K562 (cell line): ENCODE data around the gene ZPR1. TPM values are rescaled to one million over a fixed set of nuclear protein-coding genes. Genes with fewer than 3 reads are reported as not detected.
A peak's percentile ranks its signal among the peaks of the same experiment; 100 is the strongest.

ENCODE experiments used
- ATAC-seq: fragments of 200-7000 bp; cut with Tn5 transposase; 3 replicates; pipeline ENCODE4 v1.9.1; 2020; ENCODE audit warnings: moderate library complexity
- BruUV-seq: library from RNA; stranded (reverse); fragments of 400-500 nt; replicated peaks from 2 replicates; lab custom pipeline; 2021; lab: Mats Ljungman, UMichigan
- CTCF ChIA-PET: fragments of 300-600 bp; formaldehyde crosslinking; extraction: SDS; loops from one replicate; lab custom pipeline; 2021; ENCODE audit warnings: low intra/inter-chr PET ratio; lab: Yijun Ruan, JAX
- POLR2A ChIA-PET: fragments of 300-600, 350-650 bp; sonication (Branson Sonifier 250); formaldehyde crosslinking; extraction: SDS; loops from one replicate; lab custom pipeline; 2021; ENCODE audit warnings: antibody characterized with exemption, inconsistent platforms; lab: Yijun Ruan, JAX
- DNase-seq, 4 experiments: peaks; one replicate each; pipeline versions ENCODE4 v3.0.0 to v3.0.0-alpha.2; 2011 to 2018; ENCODE audit warnings: low spot score in 3 of 4, mixed read lengths in 3 of 4; ENCODE audit errors: extremely low read depth in 1 of 4
- FAIRE-seq: peaks from 2 replicates; lab custom pipeline; 2011; peaks lifted over from hg19 to GRCh38; lab: Jason Lieb, UNC
- H2AFZ ChIP-seq: 2 replicates; pipeline ENCODE4 v1.6.0; 2011; ENCODE audit warnings: low read depth, low read length, control low read depth, inconsistent platforms
- H3K27ac ChIP-seq: fragments of 200-600 bp; 3 replicates; pipeline ENCODE4 v1.8.0; 2011; ENCODE audit warnings: low read depth, mild to moderate bottlenecking, control low read depth, inconsistent platforms, low read length, moderate library complexity, mixed read lengths; ENCODE audit errors: extremely low read depth
- H3K27me3 ChIP-seq, 2 experiments: fragments of 300-600 bp in 1 of 2; 2 replicates in 1 of 2; 3 replicates in 1 of 2; pipeline versions ENCODE4 v1.6.0 to v1.8.0; 2011; ENCODE audit warnings: inconsistent platforms in 2 of 2, low read length in 2 of 2, mild to moderate bottlenecking in 1 of 2, mixed read lengths in 1 of 2, moderate library complexity in 1 of 2; ENCODE audit not compliant: control insufficient read depth in 2 of 2, insufficient read depth in 2 of 2
- H3K36me3 ChIP-seq: fragments of 300-600 bp; 3 replicates; pipeline ENCODE4 v1.8.0; 2011; ENCODE audit warnings: mild to moderate bottlenecking, low read length, inconsistent platforms; ENCODE audit not compliant: control insufficient read depth, insufficient read depth
- H3K4me1 ChIP-seq, 2 experiments: fragments of 200-600 bp in 1 of 2; replicated peaks in 1 of 2; 2 replicates in 1 of 2; 3 replicates in 1 of 2; pipeline versions ENCODE4 v1.5.1 to v1.8.0; 2011; ENCODE audit warnings: inconsistent platforms in 2 of 2, low read length in 2 of 2, mild to moderate bottlenecking in 1 of 2, mixed read lengths in 1 of 2, moderate library complexity in 1 of 2; ENCODE audit not compliant: control insufficient read depth in 2 of 2, insufficient read depth in 2 of 2
- H3K4me2 ChIP-seq: 2 replicates; pipeline ENCODE4 v1.6.1; 2011; ENCODE audit warnings: low read length, control low read depth, inconsistent platforms, mixed read lengths; ENCODE audit not compliant: insufficient read depth
- H3K4me3 ChIP-seq: fragments of 200-600 bp; sonication (generic), shearing (Covaris generic); 2 replicates; pipeline ENCODE4 v1.5.1; 2016; ENCODE audit warnings: control low read depth, inconsistent platforms
- H3K79me2 ChIP-seq: fragments of 200-600 bp; 3 replicates; pipeline ENCODE4 v1.8.0; 2011; ENCODE audit warnings: low read length, inconsistent platforms; ENCODE audit not compliant: control insufficient read depth, insufficient read depth
- H3K9ac ChIP-seq, 2 experiments: 2 replicates each; pipeline versions ENCODE4 v1.6.0 to v1.6.1; 2011; ENCODE audit warnings: low read depth in 2 of 2, low read length in 2 of 2, control low read depth in 1 of 2, inconsistent platforms in 1 of 2, mild to moderate bottlenecking in 1 of 2, mixed read lengths in 1 of 2; ENCODE audit not compliant: insufficient read depth in 1 of 2
- H3K9me1 ChIP-seq: one replicate; pipeline ENCODE4 v1.6.0; 2011; ENCODE audit warnings: inconsistent platforms, mild to moderate bottlenecking, low read length, moderate library complexity; ENCODE audit not compliant: control insufficient read depth, insufficient read depth
- H3K9me3 ChIP-seq: replicated peaks from 2 replicates; pipeline ENCODE4 v1.5.1; 2011; ENCODE audit warnings: low read depth, low read length, inconsistent platforms; ENCODE audit not compliant: control insufficient read depth, insufficient read depth
- H4K20me1 ChIP-seq: replicated peaks from 2 replicates; pipeline ENCODE4 v1.6.1; 2011; ENCODE audit warnings: low read length, inconsistent platforms, mixed read lengths; ENCODE audit not compliant: control insufficient read depth, insufficient read depth
- SP1 ChIP-seq: sonication (generic); formaldehyde crosslinking; IDR thresholded peaks from 2 replicates; pipeline ENCODE4 v1.8.1; 2022; ENCODE audit warnings: mild to moderate bottlenecking, missing genetic modification reagents
- WGBS: fragments of 100-300 bp; shearing (Covaris generic); methylation state at CpG from one replicate; pipeline ENCODE4 v1.1.6; 2016; ENCODE audit warnings: low coverage, mixed read lengths; ENCODE audit not compliant: insufficient coverage; ENCODE audit errors: missing lambda C conversion rate; 5-methylcytosine and 5-hydroxymethylcytosine counted together
- in situ Hi-C: fragments of 300-500 bp; cut with MboI; formaldehyde crosslinking; loops from 4 replicates; pipeline ENCODE4 v1.15.0; 2018; ENCODE audit warnings: inconsistent platforms, mixed read lengths
- intact Hi-C: fragments of 100-400 bp; cut with micrococcal nuclease; formaldehyde crosslinking; loops from 2 replicates; pipeline ENCODE4 v1.14.2; 2022
- polyA plus RNA-seq, 8 experiments: library from polyadenylated mRNA; depleted of rRNA in 4 of 8; stranded (reverse) in 5 of 8; unstranded in 3 of 8; fragments of >200 nt; fragmentation: Nextera tagmentation in 2 of 8; fragmentation: Illumina TruSeq in 1 of 8; extraction: Ambion mirVana in 2 of 8; extraction: Trizol in 1 of 8; gene quantifications; 2 replicates each; pipeline versions ENCODE4 v1.2.1 to v1.2.3, GENCODE V29; 2011 to 2014; ENCODE audit warnings: inconsistent platforms in 1 of 8, missing spikeins in 1 of 8
- total RNA-seq, 7 experiments: library from RNA; depleted of rRNA in 6 of 7; stranded (reverse); fragments of >200 nt in 6 of 7; fragmentation: Illumina TruSeq in 2 of 7; extraction: Trizol in 2 of 7; gene quantifications; 2 replicates each; pipeline versions ENCODE4 v1.2.1 to v1.2.3, GENCODE V29; 2011 to 2021; ENCODE audit warnings: low replicate concordance in 1 of 7
- TF ChIP-seq, protein P1 (sequence below): sonication (generic); formaldehyde crosslinking; IDR thresholded peaks from 2 replicates; pipeline ENCODE4 v1.8.1; 2023; ENCODE audit warnings: mild to moderate bottlenecking, missing genetic modification reagents

The ZPR1 gene
- total and polyA plus RNA-seq, 9 of the 15 experiments (the other 6 are each of a cell fraction or from before 2014, with no cell fraction given), result 13.0 to 120 (median 83.8) TPM

DNA sequence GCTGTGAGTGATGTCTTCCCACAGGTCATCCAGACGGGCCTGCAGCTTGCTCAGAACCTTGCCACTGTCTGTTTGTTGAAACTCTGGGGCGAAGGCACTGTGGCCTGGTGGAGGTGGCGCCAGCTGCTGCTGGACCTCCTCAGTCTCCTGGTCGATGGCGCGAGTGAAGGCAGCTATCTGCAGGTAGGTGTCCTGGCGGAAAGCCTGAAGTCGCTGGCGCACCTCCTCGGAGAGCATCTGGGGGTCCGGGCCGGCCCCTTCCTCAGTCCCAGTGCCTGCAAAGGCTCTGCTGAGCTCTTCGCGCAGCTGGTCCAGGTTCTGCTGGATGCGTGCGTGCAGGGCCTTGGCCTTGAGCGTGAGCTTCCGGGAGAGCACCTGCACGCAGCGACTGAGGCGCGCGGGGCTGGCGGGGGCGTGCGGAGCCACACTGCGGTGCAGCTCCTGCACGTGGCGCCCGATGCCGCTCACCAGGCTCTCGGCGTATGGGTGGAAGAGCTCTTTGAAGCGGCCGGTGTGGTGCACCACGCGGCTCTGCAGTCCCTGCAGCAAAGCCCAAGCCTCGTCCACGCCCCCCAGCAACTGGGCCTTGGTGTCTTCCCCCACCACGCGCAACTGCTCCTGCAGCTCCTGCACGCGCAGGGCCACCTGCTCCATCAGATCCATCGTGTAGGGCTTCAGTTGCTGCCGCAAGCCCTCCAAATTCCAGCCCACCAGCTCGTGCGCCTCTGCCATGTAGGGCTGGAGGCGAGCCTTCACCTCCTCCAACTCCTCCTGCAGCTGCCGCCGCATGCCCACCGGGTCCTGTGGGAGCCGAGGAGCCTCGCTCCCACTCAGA is 2.6 kb upstream of the ZPR1 start:
- no peak for ATAC-seq
- no peak for TF ChIP-seq SP1 (CRISPR knock-in tag)
- TF ChIP-seq, protein P1, sequence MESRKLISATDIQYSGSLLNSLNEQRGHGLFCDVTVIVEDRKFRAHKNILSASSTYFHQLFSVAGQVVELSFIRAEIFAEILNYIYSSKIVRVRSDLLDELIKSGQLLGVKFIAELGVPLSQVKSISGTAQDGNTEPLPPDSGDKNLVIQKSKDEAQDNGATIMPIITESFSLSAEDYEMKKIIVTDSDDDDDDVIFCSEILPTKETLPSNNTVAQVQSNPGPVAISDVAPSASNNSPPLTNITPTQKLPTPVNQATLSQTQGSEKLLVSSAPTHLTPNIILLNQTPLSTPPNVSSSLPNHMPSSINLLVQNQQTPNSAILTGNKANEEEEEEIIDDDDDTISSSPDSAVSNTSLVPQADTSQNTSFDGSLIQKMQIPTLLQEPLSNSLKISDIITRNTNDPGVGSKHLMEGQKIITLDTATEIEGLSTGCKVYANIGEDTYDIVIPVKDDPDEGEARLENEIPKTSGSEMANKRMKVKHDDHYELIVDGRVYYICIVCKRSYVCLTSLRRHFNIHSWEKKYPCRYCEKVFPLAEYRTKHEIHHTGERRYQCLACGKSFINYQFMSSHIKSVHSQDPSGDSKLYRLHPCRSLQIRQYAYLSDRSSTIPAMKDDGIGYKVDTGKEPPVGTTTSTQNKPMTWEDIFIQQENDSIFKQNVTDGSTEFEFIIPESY (CRISPR knock-in tag), result peak; percentile 42; the same call in 1 of the 2 replicates
- TF ChIP-seq, all 486 proteins: peak for 1
- Histone ChIP-seq H3K27me3 (no peaks in the 10 kb centered on the region), H3K9me3 (no peaks in the 10 kb centered on the region), H3K4me1 (peaks cover 22 to 33% of the 10 kb centered on the region in 2 experiments; a peak in 4 of 5 replicates), H3K4me3 (no peak overlapping the region), H4K20me1 (no peaks in the 10 kb centered on the region), H3K36me3 (peaks cover 15% of the 10 kb centered on the region), H3K9ac (peak overlapping the region in 1 of 2 experiments; percentile 29; a peak in 1 of 4 replicates), H3K4me2 (no peak overlapping the region; the same call in 1 of the 2 replicates), H2AFZ (peak overlapping the region; percentile 91), H3K9me1 (no peaks in the 10 kb centered on the region), H3K27ac (no peak overlapping the region), H3K79me2 (peaks cover 20% of the 10 kb centered on the region)
- ChIA-PET POLR2A (no interaction called here), CTCF (interaction anchor here (2.7 kb wide), 1 partner anchor 316 kb away, joined by 11 read pairs; no protein-coding TSS in a partner anchor)
- intact Hi-C loops (loop anchor here (1.0 to 5.0 kb wide), 2 partner anchors 316 to 437 kb away; no protein-coding TSS in a partner anchor), in situ Hi-C loops (no loop called here)
- BruUV-seq, result no TSS peak
- no peak for FAIRE-seq
- WGBS, result 60% methylated on average over 31 of the region's 53 CpGs
- DNase-seq, result no peak
